GM23338 (cell line): Measurements from ENCODE around the gene RPS6KC1. TPM values are rescaled to one million over a fixed set of nuclear protein-coding genes. Genes with fewer than 3 reads are reported as not detected.

Experiments used
- ATAC-seq: fragments of 200-7000 bp; cut with Tn5 transposase; 3 replicates; pipeline ENCODE4 v1.9.1; 2020
- DNase-seq: peaks from one replicate; pipeline ENCODE4 v3.0.0-alpha.2; 2015; ENCODE audit warnings: low spot score
- H2AFZ ChIP-seq: fragments of 200-600 bp; sonication (generic); 2 replicates; pipeline ENCODE4 v1.8.0; 2016; ENCODE audit warnings: antibody characterized with exemption, mild to moderate bottlenecking, moderate library complexity
- H3F3A ChIP-seq: fragments of 200-600 bp; sonication (generic); replicated peaks from 2 replicates; pipeline ENCODE4 v1.8.0; 2017; ENCODE audit warnings: antibody characterized with exemption, mixed run types, low read depth
- H3K27ac ChIP-seq: fragments of 200-600 bp; sonication (generic); 2 replicates; pipeline ENCODE4 v1.6.1; 2016; ENCODE audit warnings: low read depth
- H3K27me3 ChIP-seq: fragments of 200-600 bp; sonication (generic); 2 replicates; pipeline ENCODE4 v1.8.0; 2016; ENCODE audit warnings: mild to moderate bottlenecking, mixed run types, moderate library complexity; ENCODE audit not compliant: insufficient read depth
- H3K36me3 ChIP-seq: fragments of 200-600 bp; sonication (generic); 2 replicates; pipeline ENCODE4 v1.8.0; 2016; ENCODE audit warnings: mild to moderate bottlenecking; ENCODE audit not compliant: insufficient read depth
- H3K4me1 ChIP-seq: fragments of 200-600 bp; sonication (generic); 2 replicates; pipeline ENCODE4 v1.8.0; 2016; ENCODE audit warnings: mild to moderate bottlenecking, moderate library complexity; ENCODE audit not compliant: insufficient read depth
- H3K4me2 ChIP-seq: fragments of 200-600 bp; sonication (generic); 2 replicates; pipeline ENCODE4 v1.7.1; 2017; ENCODE audit warnings: mixed run types
- H3K4me3 ChIP-seq: fragments of 200-600 bp; sonication (generic); 2 replicates; pipeline ENCODE4 v1.6.1; 2016; ENCODE audit warnings: mixed run types
- H3K79me2 ChIP-seq: fragments of 200-600 bp; sonication (generic); replicated peaks from 2 replicates; pipeline ENCODE4 v1.8.0; 2017; ENCODE audit warnings: mild to moderate bottlenecking; ENCODE audit not compliant: insufficient read depth
- H3K9me2 ChIP-seq: fragments of 200-600 bp; sonication (generic); 2 replicates; pipeline ENCODE4 v1.8.0; 2017; ENCODE audit not compliant: insufficient read depth
- H4K20me1 ChIP-seq: fragments of 200-600 bp; sonication (generic); replicated peaks from 2 replicates; pipeline ENCODE4 v1.8.0; 2017; ENCODE audit warnings: mild to moderate bottlenecking; ENCODE audit not compliant: insufficient read depth
- H3K27ac Mint-ChIP-seq: 2 replicates; pipeline ENCODE4 v1.8.0; 2020; ENCODE audit warnings: inconsistent platforms, mild to moderate bottlenecking, moderate library complexity, mixed read lengths
- H3K27me3 Mint-ChIP-seq: 3 replicates; pipeline ENCODE4 v1.8.0; 2022; ENCODE audit warnings: low read depth, mild to moderate bottlenecking, moderate library complexity, mixed read lengths, inconsistent platforms; ENCODE audit not compliant: insufficient read depth, poor library complexity
- H3K36me3 Mint-ChIP-seq: 3 replicates; pipeline ENCODE4 v1.8.0; 2021; ENCODE audit warnings: low read depth, mild to moderate bottlenecking, inconsistent platforms, moderate library complexity, mixed read lengths
- H3K4me1 Mint-ChIP-seq: 3 replicates; pipeline ENCODE4 v1.8.0; 2020; ENCODE audit warnings: mild to moderate bottlenecking, inconsistent platforms, mixed read lengths
- H3K4me3 Mint-ChIP-seq: 3 replicates; pipeline ENCODE4 v1.8.0; 2021; ENCODE audit warnings: moderate library complexity, mild to moderate bottlenecking, inconsistent platforms, mixed read lengths
- H3K9me3 Mint-ChIP-seq: 3 replicates; pipeline ENCODE4 v1.8.0; 2020; ENCODE audit warnings: moderate library complexity, mild to moderate bottlenecking, inconsistent platforms, mixed read lengths
- ETS1 ChIP-seq: IDR thresholded peaks from 2 replicates; pipeline ENCODE4 v1.6.1; 2016; ENCODE audit warnings: antibody characterized with exemption
- EZH2phosphoT487 ChIP-seq: fragments of 200-600 bp; sonication (generic); IDR thresholded peaks from one replicate; pipeline ENCODE4 v1.8.1; 2018; ENCODE audit warnings: antibody characterized with exemption; ENCODE audit not compliant: unreplicated experiment
- NANOG ChIP-seq: IDR thresholded peaks from 2 replicates; pipeline ENCODE4 v1.6.1; 2016; ENCODE audit warnings: antibody characterized with exemption, borderline replicate concordance
- POLR2AphosphoS5 ChIP-seq: IDR thresholded peaks from 2 replicates; pipeline ENCODE4 v1.6.1; 2016; ENCODE audit warnings: antibody characterized with exemption, low read depth
- ZNF114 ChIP-seq: fragments of 250-450 bp; sonication (Bioruptor Pico); IDR thresholded peaks from 2 replicates; pipeline ENCODE4 v1.5.0; 2020; ENCODE audit warnings: mild to moderate bottlenecking, moderate library complexity
- polyA plus RNA-seq: library from polyadenylated mRNA; unstranded; fragments of >200 nt; fragmentation: Nextera tagmentation; extraction: Ambion mirVana; gene quantifications from 2 replicates; pipeline ENCODE4 v1.2.1, GENCODE V29; 2016
- total RNA-seq: library from RNA; depleted of rRNA; stranded (reverse); fragments of >200 nt; shearing (Covaris generic); gene quantifications from 2 replicates; pipeline ENCODE4 v1.2.3, GENCODE V29; 2014
- TF ChIP-seq, protein P1 (sequence below): IDR thresholded peaks from one replicate; pipeline ENCODE4 v1.6.1; 2018; ENCODE audit warnings: antibody characterized with exemption; ENCODE audit not compliant: unreplicated experiment
- TF ChIP-seq, protein P2 (sequence below), 2 experiments: fragments of 200-600 bp in 1 of 2; sonication (generic) in 1 of 2; conservative IDR thresholded peaks; 2 replicates each; pipeline versions ENCODE4 v1.5.1 to v1.6.1; 2016 to 2017; ENCODE audit warnings: antibody characterized with exemption in 2 of 2, low read depth in 2 of 2, mild to moderate bottlenecking in 2 of 2, moderate library complexity in 1 of 2

Gene RPS6KC1
- total and polyA plus RNA-seq, 2 experiments from 2014 or later: 7.9 to 24.9 TPM

DNA sequence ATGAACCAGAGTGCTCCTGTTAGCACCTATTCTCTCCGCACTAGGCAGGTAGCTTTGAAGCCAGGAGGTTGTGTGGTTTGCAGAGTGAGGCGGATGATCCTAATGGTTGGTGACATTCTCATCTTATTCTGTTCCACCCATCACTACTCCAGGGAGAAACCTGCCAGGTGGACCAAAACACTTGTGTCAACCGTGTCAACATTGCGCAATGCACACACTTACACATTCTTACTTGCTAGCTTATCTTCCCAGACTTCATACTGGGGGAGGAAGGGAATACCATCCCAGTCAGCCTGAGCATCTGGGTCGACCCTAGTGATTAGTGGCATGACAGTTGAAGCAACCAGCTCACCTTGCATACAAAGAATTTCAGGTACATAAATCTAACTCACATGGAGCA is 236.9 kb downstream of the RPS6KC1 start:
- DNase-seq (no peak), ATAC-seq (no peak)
- H3K36me3 ChIP-seq: no peaks in the 10 kb centered on the region
- peaks cover 10% of the 10 kb centered on the region for H3K4me1 ChIP-seq
- no peak overlapping the region for H3K4me3 Mint-ChIP-seq
- H3K4me1 Mint-ChIP-seq: peaks cover 13% of the 10 kb centered on the region
- H3K27me3 ChIP-seq: no peaks in the 10 kb centered on the region
- H3F3A ChIP-seq: no peaks in the 10 kb centered on the region
- H2AFZ ChIP-seq: no peak overlapping the region
- no peaks in the 10 kb centered on the region for H3K27me3 Mint-ChIP-seq
- H3K9me2 ChIP-seq: peaks cover 2% of the 10 kb centered on the region; the same call in 1 of the 2 replicates
- no peak overlapping the region for H3K27ac ChIP-seq
- H3K9me3 Mint-ChIP-seq: no peaks in the 10 kb centered on the region
- no peak overlapping the region for H3K4me3 ChIP-seq
- no peaks in the 10 kb centered on the region for H3K79me2 ChIP-seq
- H3K36me3 Mint-ChIP-seq: peaks cover 4% of the 10 kb centered on the region; the same call in 2 of the 3 replicates
- no peaks in the 10 kb centered on the region for H4K20me1 ChIP-seq
- H3K4me2 ChIP-seq: no peak overlapping the region
- no peak overlapping the region for H3K27ac Mint-ChIP-seq
- TF ChIP-seq EZH2phosphoT487 (no peak), ETS1 (no peak)

GRCh38 chr1:213291526-213291925 is 240.5 kb downstream of the RPS6KC1 start:
- Mint-ChIP-seq H3K36me3 (no peaks in the 10 kb centered on the region; the same call in 2 of the 3 replicates), H3K27ac (peak overlapping the region; percentile 28), H3K4me3 (no peak overlapping the region), H3K27me3 (no peaks in the 10 kb centered on the region), H3K9me3 (no peaks in the 10 kb centered on the region), H3K4me1 (peaks cover 19% of the 10 kb centered on the region)
- Histone ChIP-seq H3K4me3 (no peak overlapping the region), H3K4me2 (no peak overlapping the region), H4K20me1 (no peaks in the 10 kb centered on the region), H3K4me1 (peaks cover 10% of the 10 kb centered on the region), H3F3A (no peaks in the 10 kb centered on the region), H3K36me3 (no peaks in the 10 kb centered on the region), H3K9me2 (peaks cover 8% of the 10 kb centered on the region), H3K27ac (no peak overlapping the region), H2AFZ (no peak overlapping the region), H3K27me3 (no peaks in the 10 kb centered on the region), H3K79me2 (no peaks in the 10 kb centered on the region)
- TF ChIP-seq ETS1 (no peak), NANOG (no peak), ZNF114 (CRISPR knock-in tag) (no peak), POLR2AphosphoS5 (no peak)
- TF ChIP-seq, protein P1, sequence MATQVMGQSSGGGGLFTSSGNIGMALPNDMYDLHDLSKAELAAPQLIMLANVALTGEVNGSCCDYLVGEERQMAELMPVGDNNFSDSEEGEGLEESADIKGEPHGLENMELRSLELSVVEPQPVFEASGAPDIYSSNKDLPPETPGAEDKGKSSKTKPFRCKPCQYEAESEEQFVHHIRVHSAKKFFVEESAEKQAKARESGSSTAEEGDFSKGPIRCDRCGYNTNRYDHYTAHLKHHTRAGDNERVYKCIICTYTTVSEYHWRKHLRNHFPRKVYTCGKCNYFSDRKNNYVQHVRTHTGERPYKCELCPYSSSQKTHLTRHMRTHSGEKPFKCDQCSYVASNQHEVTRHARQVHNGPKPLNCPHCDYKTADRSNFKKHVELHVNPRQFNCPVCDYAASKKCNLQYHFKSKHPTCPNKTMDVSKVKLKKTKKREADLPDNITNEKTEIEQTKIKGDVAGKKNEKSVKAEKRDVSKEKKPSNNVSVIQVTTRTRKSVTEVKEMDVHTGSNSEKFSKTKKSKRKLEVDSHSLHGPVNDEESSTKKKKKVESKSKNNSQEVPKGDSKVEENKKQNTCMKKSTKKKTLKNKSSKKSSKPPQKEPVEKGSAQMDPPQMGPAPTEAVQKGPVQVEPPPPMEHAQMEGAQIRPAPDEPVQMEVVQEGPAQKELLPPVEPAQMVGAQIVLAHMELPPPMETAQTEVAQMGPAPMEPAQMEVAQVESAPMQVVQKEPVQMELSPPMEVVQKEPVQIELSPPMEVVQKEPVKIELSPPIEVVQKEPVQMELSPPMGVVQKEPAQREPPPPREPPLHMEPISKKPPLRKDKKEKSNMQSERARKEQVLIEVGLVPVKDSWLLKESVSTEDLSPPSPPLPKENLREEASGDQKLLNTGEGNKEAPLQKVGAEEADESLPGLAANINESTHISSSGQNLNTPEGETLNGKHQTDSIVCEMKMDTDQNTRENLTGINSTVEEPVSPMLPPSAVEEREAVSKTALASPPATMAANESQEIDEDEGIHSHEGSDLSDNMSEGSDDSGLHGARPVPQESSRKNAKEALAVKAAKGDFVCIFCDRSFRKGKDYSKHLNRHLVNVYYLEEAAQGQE: no peak
- TF ChIP-seq, protein P2, sequence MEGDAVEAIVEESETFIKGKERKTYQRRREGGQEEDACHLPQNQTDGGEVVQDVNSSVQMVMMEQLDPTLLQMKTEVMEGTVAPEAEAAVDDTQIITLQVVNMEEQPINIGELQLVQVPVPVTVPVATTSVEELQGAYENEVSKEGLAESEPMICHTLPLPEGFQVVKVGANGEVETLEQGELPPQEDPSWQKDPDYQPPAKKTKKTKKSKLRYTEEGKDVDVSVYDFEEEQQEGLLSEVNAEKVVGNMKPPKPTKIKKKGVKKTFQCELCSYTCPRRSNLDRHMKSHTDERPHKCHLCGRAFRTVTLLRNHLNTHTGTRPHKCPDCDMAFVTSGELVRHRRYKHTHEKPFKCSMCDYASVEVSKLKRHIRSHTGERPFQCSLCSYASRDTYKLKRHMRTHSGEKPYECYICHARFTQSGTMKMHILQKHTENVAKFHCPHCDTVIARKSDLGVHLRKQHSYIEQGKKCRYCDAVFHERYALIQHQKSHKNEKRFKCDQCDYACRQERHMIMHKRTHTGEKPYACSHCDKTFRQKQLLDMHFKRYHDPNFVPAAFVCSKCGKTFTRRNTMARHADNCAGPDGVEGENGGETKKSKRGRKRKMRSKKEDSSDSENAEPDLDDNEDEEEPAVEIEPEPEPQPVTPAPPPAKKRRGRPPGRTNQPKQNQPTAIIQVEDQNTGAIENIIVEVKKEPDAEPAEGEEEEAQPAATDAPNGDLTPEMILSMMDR (conservative IDR thresholded peaks at IDR 0.05; ENCODE audit: low read depth in 2 of 2): no peak
- DNase-seq (no peak), ATAC-seq (no peak)
